ENCODE measurements around the gene GLRA3.

GRCh38 chr4:174604198-174604597 is 224.8 kb downstream of the GLRA3 start:
- TF ChIP-seq EZH2 (IDR thresholded peaks at IDR 0.05; ENCODE audit: insufficient read depth, poor library complexity, severe bottlenecking), result no peak
- TF ChIP-seq EZH2phosphoT487 (IDR thresholded peaks at IDR 0.05; ENCODE audit: insufficient read depth, low read depth), result no peak

All from GM23248 (cell line).